ENCODE data around the gene PI3. TPM values are rescaled to one million over a fixed set of nuclear protein-coding genes. Genes with fewer than 3 reads are reported as not detected.
"Not testable (repeated sequence)": the region's sequence is repeated elsewhere in the genome, so short reads cannot be mapped to it uniquely, and the experiment has no call there.

The PI3 gene, protein sequence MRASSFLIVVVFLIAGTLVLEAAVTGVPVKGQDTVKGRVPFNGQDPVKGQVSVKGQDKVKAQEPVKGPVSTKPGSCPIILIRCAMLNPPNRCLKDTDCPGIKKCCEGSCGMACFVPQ
- not detected for total RNA-seq

DNA sequence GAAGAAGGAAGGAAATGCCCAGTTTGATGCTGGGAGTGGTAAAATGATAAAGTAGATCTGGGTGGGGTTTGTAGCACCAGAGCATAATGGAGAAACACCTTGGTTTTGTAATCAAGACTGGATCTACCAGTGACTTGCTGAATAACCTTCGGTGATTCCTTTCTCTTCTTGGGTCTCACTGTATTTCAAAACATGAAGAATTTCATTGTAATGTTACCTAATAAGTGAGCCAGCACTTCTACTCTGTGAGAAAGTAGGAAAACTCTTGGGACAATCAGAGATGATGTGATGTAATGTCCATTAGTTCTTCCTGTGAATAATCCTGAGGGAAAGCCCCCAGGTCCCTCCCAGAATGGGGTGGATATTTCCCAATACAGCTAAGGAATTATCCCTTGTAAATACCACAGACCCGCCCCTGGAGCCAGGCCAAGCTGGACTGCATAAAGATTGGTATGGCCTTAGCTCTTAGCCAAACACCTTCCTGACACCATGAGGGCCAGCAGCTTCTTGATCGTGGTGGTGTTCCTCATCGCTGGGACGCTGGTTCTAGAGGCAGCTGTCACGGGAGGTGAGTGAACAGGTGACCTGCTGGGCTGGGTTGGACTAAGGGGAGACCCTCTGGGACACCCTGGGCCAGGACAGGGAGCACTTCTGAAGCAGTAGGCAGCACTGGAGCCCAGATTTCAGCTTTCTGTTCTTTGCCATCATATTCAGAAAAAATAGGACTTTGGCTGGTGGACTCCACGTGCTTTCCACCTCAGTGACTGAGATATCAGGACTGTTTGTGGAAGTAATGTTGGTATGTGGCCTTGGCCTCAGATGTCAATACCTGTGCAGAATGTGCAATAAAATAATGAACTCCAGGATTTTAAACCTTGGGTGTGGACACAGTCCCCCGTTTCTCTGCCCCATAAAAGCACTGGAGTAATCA lies at the start of gene PI3:
PI3 (plus strand) TSS at position 469 of the 931 bp plus-strand sequence; CDS start at position 490, 21 bp downstream.
- Mint-ChIP-seq H3K4me3 (no peak within 1 kb of the TSS), H3K9me3 (ENCODE audit: insufficient read depth) (no peaks in the 10 kb centered on the region), H3K4me1 (ENCODE audit: low read depth) (peaks cover 2% of the 10 kb centered on the region), H3K27me3 (ENCODE audit: low read depth) (peaks cover 23% of the 10 kb centered on the region), H3K27ac (no peak within 1 kb of the TSS), H3K36me3 (ENCODE audit: low read depth) (no peaks in the 10 kb centered on the region)
- POLR2A ChIA-PET = no interaction called here
- DNase-seq (no peak), ATAC-seq (no peak)
- CTCF ChIA-PET = no interaction called here

DNA sequence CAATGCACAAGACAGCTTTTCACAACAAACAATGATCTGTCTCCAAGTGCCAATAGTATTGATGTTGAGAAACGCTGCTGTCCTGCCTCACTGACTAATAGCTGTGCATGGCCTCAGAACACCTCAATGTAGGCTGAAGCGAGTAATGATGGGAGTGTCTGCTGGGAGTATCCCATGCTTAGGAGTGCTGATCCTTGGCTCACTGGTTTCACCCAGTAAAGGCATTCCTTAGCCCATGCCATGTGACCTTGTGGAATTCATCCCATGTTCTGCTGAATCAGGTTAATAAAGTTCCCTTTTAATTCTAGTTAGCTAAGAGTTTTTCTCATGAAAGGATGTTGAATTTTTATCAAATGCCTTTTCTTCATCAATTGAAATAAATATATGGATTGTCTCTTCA lies 46.6 kb upstream of the PI3 start:
- no peak for ATAC-seq
- no peak overlapping the region for H3K27ac Mint-ChIP-seq
- H3K9me3 Mint-ChIP-seq (ENCODE audit: insufficient read depth) = no peaks in the 10 kb centered on the region

DNA sequence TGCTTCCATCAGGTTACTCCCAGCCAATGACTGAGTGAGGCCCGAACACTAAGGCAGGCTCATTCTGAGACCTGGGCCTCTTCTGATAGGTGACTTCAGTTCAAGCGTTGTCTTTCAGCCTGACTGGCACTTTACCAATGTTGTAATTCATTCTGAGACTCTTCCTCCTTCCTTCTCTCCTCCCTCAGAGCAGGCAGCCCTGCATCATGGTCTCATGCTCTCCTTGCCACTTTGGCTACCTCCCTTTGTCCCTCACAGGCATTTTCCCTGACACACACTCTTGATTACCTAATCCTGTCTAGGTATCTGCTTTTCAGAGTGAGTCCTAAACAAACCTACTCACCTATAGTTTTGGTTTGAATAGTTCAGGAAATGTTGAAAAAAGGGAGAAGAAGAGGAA lies 37.8 kb upstream of the PI3 start:
- POLR2A ChIA-PET = no interaction called here
- Mint-ChIP-seq H3K27me3 (ENCODE audit: low read depth) (peaks cover 20% of the 10 kb centered on the region), H3K9me3 (ENCODE audit: insufficient read depth) (no peaks in the 10 kb centered on the region), H3K27ac (no peak overlapping the region), H3K4me1 (ENCODE audit: low read depth) (no peaks in the 10 kb centered on the region), H3K36me3 (ENCODE audit: low read depth) (no peaks in the 10 kb centered on the region), H3K4me3 (no peak overlapping the region)
- CTCF ChIA-PET = no interaction called here
- no peak for DNase-seq
- no peak for ATAC-seq

More for the DNA sequence above, 46.6 kb upstream of the PI3 start:
- no peak for DNase-seq
- Mint-ChIP-seq H3K27me3 (ENCODE audit: low read depth) (peaks cover 54% of the 10 kb centered on the region), H3K36me3 (ENCODE audit: low read depth) (no peaks in the 10 kb centered on the region), H3K4me1 (ENCODE audit: low read depth) (no peaks in the 10 kb centered on the region), H3K4me3 (no peak overlapping the region)
- ChIA-PET CTCF (interaction anchor here (1.3 to 3.2 kb wide), 2 partner anchors 11 to 16 kb away, joined by 3 to 19 read pairs; no protein-coding TSS in a partner anchor), POLR2A (no interaction called here)

DNA sequence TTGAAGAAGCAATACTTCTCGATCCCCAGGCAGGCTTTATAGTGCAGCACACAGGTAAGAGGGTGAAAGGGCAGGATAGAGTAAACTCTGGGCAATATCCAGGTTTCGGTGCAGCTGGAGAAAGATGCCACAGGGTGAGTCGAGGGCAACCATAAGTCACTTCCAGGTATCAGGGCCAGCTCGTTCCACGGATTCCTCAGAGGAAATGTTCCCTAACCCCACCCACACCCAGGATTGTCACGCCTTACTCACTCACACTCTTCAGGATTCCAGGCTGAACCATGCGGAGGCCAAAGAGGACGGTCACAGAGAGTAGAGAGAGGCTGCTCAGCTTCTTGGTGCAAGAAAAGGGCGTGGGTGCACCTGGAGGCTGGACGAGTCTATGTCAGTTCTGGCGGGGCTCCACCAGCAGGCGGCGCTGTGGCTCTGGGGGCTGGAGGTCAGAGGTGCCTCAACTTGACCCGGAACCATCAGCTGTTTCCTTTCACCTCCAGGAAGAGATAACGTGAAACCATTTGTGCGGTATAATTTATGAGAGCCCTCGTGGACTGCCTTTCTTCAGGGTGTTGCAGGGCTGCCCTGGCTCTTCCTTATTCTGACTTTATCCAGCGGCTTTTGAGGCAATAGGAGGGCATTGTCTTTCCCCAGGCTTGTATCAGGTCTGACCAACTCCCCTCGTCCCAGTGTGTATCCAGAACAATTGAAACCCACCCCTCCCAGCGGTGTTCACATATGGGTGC lies 36.0 kb upstream of the PI3 start:
- H3K4me1 Mint-ChIP-seq (ENCODE audit: low read depth) = no peaks in the 10 kb centered on the region
- ATAC-seq (peak; percentile 74), DNase-seq (peak; percentile 74)
- H3K27ac Mint-ChIP-seq = no peak overlapping the region
- H3K36me3 Mint-ChIP-seq (ENCODE audit: low read depth) = no peaks in the 10 kb centered on the region
- H3K4me3 Mint-ChIP-seq = no peak overlapping the region
- POLR2A ChIA-PET = no interaction called here
- H3K9me3 Mint-ChIP-seq (ENCODE audit: insufficient read depth) = no peaks in the 10 kb centered on the region
- CTCF ChIA-PET = interaction anchor here (0.6 to 3.4 kb wide), 21 partner anchors 10 to 224 kb away, joined by 3 to 21 read pairs (median 4); partner anchors contain the start of genes SYS1 and WFDC5
- H3K27me3 Mint-ChIP-seq (ENCODE audit: low read depth) = peaks cover 7% of the 10 kb centered on the region

DNA sequence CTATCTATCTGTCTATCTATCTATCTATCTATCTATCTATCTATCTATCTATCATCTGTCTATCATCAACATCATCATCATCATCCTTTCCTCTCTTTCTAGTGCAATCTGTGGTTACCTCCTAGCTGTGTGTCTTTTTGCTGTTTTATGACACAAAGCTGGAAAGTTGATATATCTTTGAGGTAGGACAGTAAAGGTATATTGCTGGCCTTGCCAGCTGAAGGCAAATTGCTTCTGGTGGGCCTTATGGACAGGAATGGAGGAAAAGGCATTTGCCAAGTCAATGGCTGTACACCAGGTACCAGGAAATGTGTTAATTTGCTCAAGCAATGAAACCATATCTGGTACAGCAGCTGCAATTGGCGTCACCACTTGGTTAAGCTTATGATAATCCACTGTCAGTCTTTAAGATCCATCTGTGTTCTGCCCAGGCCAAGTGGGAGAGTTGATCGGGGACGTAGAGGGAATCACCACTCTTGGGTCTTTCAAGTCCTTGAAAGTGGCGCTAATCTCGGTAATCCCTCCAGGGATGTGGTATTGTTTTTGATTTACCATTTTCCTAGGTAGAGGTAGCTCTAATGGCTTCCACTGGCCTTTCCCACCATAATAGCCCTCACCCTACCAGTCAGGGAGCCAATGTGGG lies 34.8 kb upstream of the PI3 start:
- H3K27me3 Mint-ChIP-seq (ENCODE audit: low read depth); ATAC-seq; DNase-seq; POLR2A ChIA-PET; H3K36me3 Mint-ChIP-seq (ENCODE audit: low read depth); H3K4me3 Mint-ChIP-seq; H3K27ac Mint-ChIP-seq; H3K9me3 Mint-ChIP-seq (ENCODE audit: insufficient read depth); H3K4me1 Mint-ChIP-seq (ENCODE audit: low read depth): not testable (repeated sequence)
- CTCF ChIA-PET = interaction anchor here (1.2 to 3.4 kb wide), 11 partner anchors 12 to 297 kb away, joined by 3 to 21 read pairs (median 7); no protein-coding TSS in a partner anchor

DNA sequence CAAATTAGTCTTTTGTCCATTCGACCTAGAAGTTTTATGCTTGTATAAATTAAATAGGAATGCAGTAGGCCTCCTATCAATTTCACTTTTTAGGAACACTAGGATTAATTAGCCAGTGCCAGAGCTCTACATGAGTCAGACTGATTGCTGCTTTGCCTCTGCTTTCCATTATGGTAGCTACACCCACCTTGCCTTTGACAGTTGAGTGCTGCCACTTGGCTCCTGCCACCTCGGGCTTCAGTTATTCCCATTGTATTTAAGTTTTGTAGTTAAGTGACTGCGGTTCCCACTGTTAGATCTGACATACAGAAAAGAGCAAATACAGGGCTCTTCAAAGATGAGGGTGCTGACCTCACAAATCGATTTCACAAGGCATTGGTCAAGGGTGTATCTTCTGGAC lies 33.9 kb upstream of the PI3 start:
- H3K27me3 Mint-ChIP-seq (ENCODE audit: low read depth) = peaks cover 5% of the 10 kb centered on the region
- CTCF ChIA-PET = interaction anchor here (1.4 to 3.4 kb wide), 4 partner anchors 29 to 296 kb away, joined by 3 to 21 read pairs (median 10); no protein-coding TSS in a partner anchor
- no peaks in the 10 kb centered on the region for H3K9me3 Mint-ChIP-seq (ENCODE audit: insufficient read depth)
- no peaks in the 10 kb centered on the region for H3K36me3 Mint-ChIP-seq (ENCODE audit: low read depth)
- POLR2A ChIA-PET = no interaction called here
- H3K4me1 Mint-ChIP-seq (ENCODE audit: low read depth) = no peaks in the 10 kb centered on the region
- no peak overlapping the region for H3K4me3 Mint-ChIP-seq
- ATAC-seq = no peak
- no peak for DNase-seq
- H3K27ac Mint-ChIP-seq = no peak overlapping the region

DNA sequence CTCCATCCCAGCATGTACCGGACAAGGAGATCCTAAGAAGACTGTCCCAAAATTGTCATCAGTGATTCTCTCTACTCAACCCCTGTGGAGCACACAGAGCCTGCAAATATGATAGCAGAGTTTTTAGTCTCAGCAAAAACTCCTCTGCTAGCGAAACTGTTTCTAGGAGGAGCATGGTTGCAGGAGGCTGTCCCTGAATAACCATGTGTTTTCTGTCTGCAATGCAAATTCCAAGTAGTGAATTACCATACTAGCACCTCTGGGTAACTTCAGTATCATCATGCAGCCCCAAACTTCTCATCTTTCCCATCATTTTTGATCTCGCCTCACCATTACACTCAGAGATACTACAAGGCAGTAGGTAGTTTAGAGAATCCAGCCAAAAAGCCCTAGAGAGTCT lies 25.6 kb upstream of the PI3 start:
- DNase-seq (no peak), ATAC-seq (no peak)
- Mint-ChIP-seq H3K9me3 (ENCODE audit: insufficient read depth) (no peaks in the 10 kb centered on the region), H3K36me3 (ENCODE audit: low read depth) (no peaks in the 10 kb centered on the region), H3K27me3 (ENCODE audit: low read depth) (peaks cover 25% of the 10 kb centered on the region), H3K27ac (no peak overlapping the region), H3K4me3 (no peak overlapping the region), H3K4me1 (ENCODE audit: low read depth) (no peaks in the 10 kb centered on the region)
- CTCF ChIA-PET = no interaction called here
- POLR2A ChIA-PET = no interaction called here

DNA sequence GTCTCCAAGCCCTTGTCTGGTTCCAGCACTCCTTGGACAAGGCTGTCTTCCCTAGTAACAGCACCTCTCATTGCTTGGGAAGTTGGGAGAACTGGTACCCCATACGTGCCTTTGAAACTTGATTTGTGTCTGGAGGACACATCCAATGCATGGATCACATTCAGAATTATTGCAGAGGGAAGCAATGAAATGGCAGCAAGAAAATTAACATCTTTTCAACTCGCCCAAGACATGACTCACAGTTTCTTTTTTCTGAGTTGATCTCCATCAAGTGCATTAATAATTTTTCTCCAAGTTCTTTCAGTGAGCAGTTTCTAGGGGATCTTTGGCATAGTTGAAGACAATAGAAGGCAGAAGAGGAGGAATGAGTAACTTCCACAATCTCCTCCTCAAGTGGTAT lies 22.3 kb upstream of the PI3 start:
- Mint-ChIP-seq H3K27ac (no peak overlapping the region), H3K9me3 (ENCODE audit: insufficient read depth) (no peaks in the 10 kb centered on the region), H3K27me3 (ENCODE audit: low read depth) (peaks cover 27% of the 10 kb centered on the region), H3K4me1 (ENCODE audit: low read depth) (no peaks in the 10 kb centered on the region), H3K4me3 (no peak overlapping the region), H3K36me3 (ENCODE audit: low read depth) (no peaks in the 10 kb centered on the region)
- no peak for DNase-seq
- ATAC-seq = no peak
- ChIA-PET POLR2A (no interaction called here), CTCF (interaction anchor here (1.3 kb wide), 1 partner anchor 14 kb away, joined by 7 read pairs; no protein-coding TSS in a partner anchor)

DNA sequence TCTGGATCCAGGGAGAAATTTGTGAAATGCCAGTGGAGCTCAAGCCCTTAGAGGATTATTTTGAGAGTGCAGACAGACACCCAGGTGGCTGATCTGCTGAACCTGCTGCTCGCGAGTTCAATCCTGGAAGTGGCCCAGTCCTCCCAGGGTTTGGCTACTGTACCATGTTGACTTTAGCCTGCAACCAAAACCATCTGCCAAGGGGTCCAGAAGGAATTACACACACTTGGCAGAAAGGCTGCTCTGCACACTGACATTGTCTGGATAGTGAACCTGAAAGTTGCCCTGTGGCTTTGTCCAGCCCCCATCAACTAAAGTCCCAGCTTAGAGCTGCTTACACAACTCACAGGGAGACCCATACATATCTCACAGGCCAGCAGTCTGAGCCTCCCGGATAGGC lies 21.6 kb upstream of the PI3 start:
- CTCF ChIA-PET = no interaction called here
- Mint-ChIP-seq H3K4me1 (ENCODE audit: low read depth) (no peaks in the 10 kb centered on the region), H3K36me3 (ENCODE audit: low read depth) (no peaks in the 10 kb centered on the region), H3K9me3 (ENCODE audit: insufficient read depth) (no peaks in the 10 kb centered on the region), H3K27me3 (ENCODE audit: low read depth) (peaks cover 25% of the 10 kb centered on the region), H3K4me3 (no peak overlapping the region), H3K27ac (no peak overlapping the region)
- POLR2A ChIA-PET = no interaction called here
- ATAC-seq = no peak
- DNase-seq = no peak

DNA sequence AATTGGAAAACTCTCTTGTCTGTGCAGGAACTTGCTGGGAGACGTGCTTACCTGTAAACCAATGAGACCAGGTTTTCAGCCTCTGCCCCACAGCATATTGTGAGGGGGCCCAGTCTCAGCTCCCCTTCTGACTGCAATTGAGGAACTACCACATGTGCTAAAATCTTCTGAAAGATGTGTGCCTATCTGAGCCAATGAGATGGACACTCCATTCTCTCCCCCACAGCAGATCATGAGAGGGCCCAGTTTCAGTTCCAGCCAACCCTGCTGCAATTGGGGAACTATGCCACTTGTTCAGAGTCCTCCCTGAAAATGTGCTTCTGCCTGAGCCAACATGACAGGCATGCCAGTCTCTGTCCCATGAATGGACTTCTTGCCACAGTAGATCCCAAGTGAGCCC lies 20.9 kb upstream of the PI3 start:
- ChIA-PET CTCF (no interaction called here), POLR2A (no interaction called here)
- Mint-ChIP-seq H3K27ac (no peak overlapping the region), H3K4me1 (ENCODE audit: low read depth) (no peaks in the 10 kb centered on the region), H3K36me3 (ENCODE audit: low read depth) (no peaks in the 10 kb centered on the region), H3K27me3 (ENCODE audit: low read depth) (peaks cover 22% of the 10 kb centered on the region), H3K9me3 (ENCODE audit: insufficient read depth) (peaks cover 4% of the 10 kb centered on the region), H3K4me3 (no peak overlapping the region)
- no peak for DNase-seq
- no peak for ATAC-seq

DNA sequence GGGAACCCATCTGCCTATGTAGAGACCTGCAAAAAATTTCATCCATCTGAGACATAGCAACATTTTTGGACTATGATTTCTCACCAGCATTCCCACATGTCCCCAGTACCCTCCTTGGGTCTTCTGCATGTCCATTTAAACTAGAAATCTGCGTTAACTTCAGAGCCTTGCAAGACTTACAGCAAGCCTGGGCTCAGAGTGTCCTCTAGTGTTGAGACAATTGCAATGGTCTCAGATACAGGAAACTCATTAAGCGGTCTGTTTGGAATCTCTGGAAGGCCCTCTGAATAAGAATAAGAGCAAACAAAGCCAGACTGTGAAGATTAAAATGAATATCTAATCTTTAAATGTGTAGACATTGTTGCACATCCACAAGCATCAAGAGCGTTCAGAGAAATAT lies 20.5 kb upstream of the PI3 start:
- Mint-ChIP-seq H3K27ac (no peak overlapping the region), H3K4me1 (ENCODE audit: low read depth) (no peaks in the 10 kb centered on the region), H3K27me3 (ENCODE audit: low read depth) (peaks cover 26% of the 10 kb centered on the region), H3K9me3 (ENCODE audit: insufficient read depth) (peaks cover 8% of the 10 kb centered on the region), H3K36me3 (ENCODE audit: low read depth) (no peaks in the 10 kb centered on the region), H3K4me3 (no peak overlapping the region)
- POLR2A ChIA-PET = no interaction called here
- CTCF ChIA-PET = no interaction called here
- no peak for ATAC-seq
- DNase-seq = no peak

Data from activated CD8-positive, alpha-beta T cell treated with anti-CD3 and anti-CD28 coated beads, Interleukin-2, amount 10 ng/mL, durations not matched to agents 7 days and 5 days (primary cell).